GM18502 (cell line): ENCODE measurements around the gene ZSWIM2.
"Not testable (repeated sequence)": the region's sequence is repeated elsewhere in the genome, so short reads cannot be mapped to it uniquely, and the experiment has no call there.

Experiments used
- ATAC-seq: cut with Tn5 transposase; IDR thresholded peaks from one replicate; pipeline ENCODE4 v1.9.1; 2021; ENCODE audit warnings: mild to moderate bottlenecking; ENCODE audit not compliant: unreplicated experiment, poor library complexity

ZSWIM2 gene

DNA sequence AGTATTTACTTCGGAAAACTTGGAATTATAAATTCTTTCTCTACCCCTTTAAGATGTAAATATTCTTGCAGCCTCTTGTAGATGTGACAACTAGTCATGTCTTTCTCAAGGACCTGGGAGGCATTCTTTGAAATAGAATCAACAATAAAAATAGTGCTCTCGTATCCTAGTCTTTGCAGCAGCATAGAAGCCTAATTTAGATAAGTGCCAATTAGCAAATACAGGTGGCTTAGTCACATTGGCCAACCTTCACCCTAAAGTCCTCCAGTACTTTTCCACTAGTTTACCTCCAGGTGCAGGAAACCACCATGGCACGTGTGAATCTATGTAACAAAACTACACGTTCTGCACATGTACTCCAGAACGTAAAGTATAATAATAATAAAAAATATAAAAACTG is 3.5 kb upstream of the ZSWIM2 start:
- no peak for ATAC-seq

DNA sequence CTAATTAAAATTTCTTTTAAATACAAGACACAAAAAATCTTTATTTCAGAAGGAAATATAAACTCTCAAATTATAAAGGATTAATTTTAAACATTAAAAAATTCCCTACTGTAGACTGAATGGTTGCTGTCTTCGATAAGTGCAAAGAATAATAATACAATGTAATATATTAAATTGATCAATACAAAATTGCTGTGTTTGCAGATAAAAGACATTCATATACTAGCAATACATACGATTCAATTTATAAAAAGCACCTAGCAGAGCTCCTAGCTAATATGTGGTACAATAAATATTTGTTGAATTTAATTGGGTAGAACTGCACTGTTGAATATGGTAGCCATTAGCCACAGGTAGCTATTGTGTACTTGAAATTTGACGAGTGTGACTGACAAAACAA is 6.6 kb downstream of the ZSWIM2 start:
- ATAC-seq, result no peak

DNA sequence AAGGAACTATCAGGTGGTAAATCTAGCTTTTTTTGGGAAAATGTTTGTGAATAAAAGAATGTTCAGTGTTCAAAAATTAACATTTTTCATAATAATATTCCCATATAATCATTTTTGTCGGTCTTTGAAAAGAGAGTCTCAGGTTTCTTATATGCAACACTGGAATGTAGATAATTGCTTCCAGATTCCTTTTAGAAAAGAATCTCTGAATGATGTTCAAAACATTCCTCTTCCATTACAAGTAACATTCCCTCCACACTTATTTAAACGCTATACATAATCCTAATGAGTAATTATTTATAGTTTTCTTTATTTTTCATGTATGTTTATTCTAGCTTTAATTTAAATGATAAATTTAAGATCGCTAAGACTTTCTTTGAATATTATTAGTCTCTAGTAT is 7.0 kb downstream of the ZSWIM2 start:
- ATAC-seq, result no peak

DNA sequence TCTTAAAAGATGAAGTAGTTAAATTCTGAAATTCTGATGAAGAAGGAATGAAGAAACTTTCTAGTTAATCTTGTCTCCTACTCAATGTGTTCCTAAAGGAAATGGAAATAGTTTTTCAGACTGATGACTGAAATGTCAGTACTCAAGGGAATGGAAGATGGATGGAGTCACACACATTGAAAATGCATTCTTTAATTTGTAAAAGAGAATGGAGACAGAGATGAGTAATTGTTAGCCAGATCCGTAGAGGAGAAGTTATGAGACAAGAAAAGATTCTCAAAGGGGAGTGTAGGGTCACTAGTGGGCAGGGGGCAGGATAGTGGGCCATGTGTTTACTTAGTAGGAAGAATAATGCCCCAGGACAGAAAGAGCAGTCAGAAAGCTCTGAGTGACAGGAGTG is 13.3 kb downstream of the ZSWIM2 start:
- no peak for ATAC-seq

DNA sequence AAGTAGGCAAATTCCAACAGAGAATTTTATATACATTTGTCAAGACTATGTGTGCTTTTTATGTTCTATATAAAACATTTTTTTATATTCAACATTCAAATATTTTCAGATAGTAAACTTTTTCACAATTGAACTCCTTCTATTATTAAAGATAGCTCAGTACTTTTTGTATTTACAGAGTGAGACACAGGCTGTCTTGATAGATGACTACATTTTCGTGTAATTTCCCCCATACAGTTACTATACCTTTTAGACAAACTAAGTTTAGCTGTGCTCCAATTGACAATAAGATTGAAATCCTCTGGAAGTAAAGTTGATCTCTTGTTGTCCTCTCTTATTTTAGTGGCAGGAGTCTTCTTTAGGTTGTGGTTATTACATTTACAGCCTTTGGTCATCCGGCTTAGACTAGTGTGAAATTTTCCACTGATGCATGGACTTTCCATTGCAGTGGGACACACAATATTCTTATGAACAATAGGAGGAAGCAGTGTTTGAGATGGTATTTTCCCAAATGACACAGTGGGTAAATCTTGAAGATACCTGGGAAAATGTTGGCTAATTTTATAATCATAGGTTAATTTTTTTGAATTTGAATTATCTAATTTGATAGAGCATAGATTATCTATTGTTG is 21.0 kb downstream of the ZSWIM2 start:
- ATAC-seq, result no peak

DNA sequence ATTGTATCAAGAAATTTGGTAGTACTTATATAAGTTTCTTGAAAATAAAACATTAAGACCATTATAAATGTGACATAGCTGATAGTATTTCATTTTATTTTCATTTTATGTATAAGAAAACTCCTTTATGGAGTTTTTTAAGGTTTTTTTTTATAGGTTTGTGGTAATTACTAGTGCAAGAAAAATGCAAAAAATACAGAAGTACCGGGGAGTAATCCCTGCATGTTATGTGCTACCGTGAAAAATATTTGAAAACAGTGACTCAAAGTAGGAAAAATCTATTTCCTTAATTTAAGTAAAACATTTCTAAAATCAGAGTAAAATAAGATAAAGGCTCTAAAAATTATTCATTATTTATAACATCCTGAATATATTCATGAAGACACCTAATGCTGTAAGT is 21.6 kb downstream of the ZSWIM2 start:
- ATAC-seq, result no peak

DNA sequence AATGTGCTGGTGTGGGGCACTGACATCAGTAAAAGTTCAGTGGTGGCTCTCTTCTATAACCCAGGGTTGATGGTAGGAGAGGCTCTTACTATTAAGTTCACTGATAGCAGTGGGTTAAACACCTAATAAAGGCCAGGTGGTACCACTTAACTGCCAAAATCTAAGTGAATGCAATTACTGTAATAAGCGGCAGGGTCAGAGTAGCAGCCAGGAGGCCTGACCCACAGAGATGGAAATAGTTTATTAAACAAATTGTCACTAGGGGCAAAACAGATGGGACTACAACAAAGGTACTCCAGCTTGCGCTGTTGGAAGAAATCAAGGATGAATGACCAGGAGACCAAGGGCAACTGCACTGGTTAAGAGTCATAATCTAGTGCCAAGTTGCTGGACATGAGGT is 26.6 kb downstream of the ZSWIM2 start:
- ATAC-seq, result no peak

DNA sequence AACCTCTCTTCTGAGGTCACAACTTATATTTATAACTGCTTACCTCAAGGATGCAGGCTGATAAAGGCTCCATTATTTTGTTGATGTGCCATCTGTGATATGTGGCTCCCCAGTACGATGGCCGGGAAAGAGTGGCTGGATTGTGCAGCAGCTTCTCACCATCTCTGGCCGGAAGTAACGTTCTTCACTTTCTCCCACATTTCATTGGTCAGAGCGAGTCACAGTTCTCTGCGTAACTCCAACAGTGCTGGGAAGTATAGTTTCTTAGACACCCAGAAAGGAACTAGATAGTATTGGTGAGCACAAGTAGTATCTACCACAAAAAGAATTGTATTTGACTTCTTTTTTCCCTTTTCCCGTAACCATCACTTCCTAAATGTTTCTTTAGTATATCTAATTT is 28.7 kb downstream of the ZSWIM2 start:
- ATAC-seq, result no peak

DNA sequence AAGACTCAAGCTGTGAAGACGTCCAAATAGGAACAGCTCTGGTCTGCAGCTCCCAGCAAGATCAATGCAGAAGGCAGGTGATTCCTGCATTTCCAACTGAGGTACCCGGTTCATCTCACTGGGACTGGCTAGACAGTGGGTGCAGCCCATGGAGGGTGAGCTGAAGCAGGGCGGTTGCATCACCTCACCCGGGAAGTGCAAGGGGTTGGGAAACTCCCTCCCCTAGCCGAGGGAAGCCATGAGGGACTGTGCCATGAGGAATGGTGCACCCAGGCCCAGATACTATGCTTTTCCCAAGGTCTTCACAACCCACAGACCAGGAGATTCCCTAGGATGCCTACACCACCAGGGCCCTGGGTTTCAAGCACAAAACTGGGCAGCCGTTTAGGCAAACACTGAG is 37.2 kb downstream of the ZSWIM2 start:
- ATAC-seq, result not testable (repeated sequence)

DNA sequence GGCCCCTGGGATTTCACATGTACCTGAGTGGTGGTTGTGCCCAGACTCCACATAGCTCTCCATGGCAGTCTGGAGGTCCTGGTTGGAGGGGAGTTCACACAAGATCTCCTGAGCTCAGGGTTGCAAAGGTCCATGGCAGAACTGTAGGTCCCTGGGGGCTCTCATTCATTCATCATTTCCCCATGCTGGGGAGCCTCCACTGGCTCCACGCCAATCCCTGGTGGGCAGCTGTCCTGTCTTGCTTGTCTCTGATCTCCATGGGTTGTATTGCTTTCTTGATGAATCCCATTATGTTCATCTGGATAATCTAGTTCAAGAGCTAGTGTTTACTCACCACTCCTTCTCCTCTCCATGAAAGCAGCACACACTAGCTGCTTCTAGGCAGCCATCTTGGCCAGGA is 42.4 kb downstream of the ZSWIM2 start:
- no peak for ATAC-seq

DNA sequence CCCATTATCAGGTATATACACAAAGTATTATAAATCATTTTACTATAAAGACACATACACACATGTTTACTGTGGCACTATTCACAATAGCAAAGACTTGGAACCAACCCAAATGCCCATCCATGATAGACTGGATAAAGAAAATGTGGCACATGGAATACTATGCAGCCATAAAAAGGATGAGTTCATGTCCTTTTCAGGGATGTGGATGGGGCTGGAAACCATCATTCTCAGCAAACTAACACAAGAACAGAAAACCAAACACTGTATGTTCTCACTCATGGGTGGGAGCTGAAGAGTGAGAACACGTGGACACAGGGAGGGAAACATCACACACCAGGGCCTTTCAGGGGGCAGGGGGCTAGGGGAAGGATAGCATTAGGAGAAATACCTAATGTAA is 50.4 kb downstream of the ZSWIM2 start:
- ATAC-seq, result not testable (repeated sequence)

DNA sequence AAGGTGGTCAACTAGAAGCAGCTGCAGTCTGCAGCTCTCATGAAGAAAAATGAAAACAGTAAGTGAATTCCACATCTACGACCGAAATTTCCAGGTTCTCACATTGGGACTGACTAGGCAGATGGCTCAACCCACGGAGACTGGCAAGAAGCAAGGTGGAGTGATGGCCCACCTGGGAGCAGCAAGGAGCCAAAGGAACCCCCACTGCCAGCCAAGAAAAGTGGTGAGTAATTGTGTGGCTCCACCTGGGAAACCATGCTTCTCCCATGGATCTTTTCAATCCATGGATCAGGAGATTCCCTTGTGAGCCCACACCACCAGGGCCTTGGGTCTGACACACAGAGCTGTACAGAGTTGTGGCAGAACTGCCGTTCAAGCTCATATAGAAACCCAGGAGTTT is 64.0 kb downstream of the ZSWIM2 start:
- no peak for ATAC-seq

DNA sequence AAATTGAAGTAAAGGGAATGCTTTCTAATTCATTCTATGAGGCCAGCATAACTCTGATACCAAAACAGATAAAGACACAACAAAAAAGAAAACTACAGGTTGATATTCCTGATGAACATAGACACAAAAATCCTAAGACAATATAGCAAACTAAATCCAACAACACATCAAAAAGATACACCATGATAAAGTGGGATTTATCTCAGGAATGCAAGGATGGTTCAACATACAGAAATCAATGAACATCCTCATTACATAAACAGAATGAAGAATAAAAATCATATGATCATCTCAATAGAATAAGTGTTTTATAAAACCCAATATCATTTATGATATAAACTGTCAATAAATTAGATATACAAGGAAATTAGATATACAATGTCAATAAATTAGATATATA is 65.7 kb downstream of the ZSWIM2 start:
- ATAC-seq, result no peak

DNA sequence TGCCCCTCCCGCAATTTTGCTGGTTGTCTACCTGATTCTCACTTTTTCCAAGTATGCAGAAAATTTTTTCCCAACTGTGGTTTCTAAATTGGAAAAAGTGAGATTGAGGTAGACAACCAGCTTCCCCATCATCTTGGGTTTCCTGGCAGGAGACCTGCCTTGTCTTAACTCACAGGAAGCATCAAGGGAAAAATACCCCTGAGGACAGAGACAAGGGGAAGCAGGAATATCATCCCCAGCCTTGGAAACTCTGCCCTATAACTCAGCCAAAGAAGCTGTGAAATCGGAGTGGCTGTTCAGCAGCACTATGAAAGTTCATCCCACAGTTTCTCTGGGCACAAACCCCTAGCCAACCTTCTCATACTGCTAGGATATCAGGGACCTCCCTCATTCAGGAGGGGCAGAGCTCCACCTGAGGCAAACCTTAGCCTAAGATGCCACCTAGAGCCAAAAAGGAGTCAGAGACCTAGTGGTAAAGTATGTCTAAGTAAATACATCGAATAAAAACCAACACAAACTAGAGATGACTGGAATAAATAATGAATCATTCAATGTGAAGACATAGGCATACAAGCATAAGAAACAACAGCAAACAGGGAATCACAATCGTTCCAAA is 68.2 kb downstream of the ZSWIM2 start:
- peak; percentile 68 for ATAC-seq
